H1 (cell line): ENCODE measurements around the gene CPT2. TPM values are rescaled to one million over a fixed set of nuclear protein-coding genes. Genes with fewer than 3 reads are reported as not detected.

Source experiments
- CTCF ChIA-PET: fragments of 300-600 bp; sonication (Branson Sonifier 250); formaldehyde crosslinking; loops from one replicate; lab custom pipeline; 2021; ENCODE audit not compliant: partially characterized antibody; lab: Charles Lee
- POLR2A ChIA-PET: fragments of 300-600 bp; sonication (Branson Sonifier 250); formaldehyde crosslinking; loops from one replicate; lab custom pipeline; 2021; ENCODE audit warnings: inconsistent platforms; ENCODE audit not compliant: partially characterized antibody; lab: Charles Lee
- DNase-seq, 2 experiments: peaks; one replicate each; pipeline versions ENCODE4 v3.0.0 to v3.0.0-alpha.2; 2010 to 2022; ENCODE audit warnings: low spot score in 2 of 2, low read depth in 1 of 2, mixed read lengths in 1 of 2
- FAIRE-seq: peaks from 2 replicates; lab custom pipeline; 2011; peaks lifted over from hg19 to GRCh38; lab: Jason Lieb, UNC
- H2AFZ ChIP-seq: 2 replicates; pipeline ENCODE4 v1.8.1; 2012; ENCODE audit warnings: low read length, inconsistent platforms
- H2AK5ac ChIP-seq: 2 replicates; pipeline ENCODE4 v1.6.1; 2013; ENCODE audit warnings: low read depth, low read length
- H2BK120ac ChIP-seq: replicated peaks from 2 replicates; pipeline ENCODE3; 2013; ENCODE audit warnings: low read depth, low read length, inconsistent platforms
- H2BK12ac ChIP-seq: 2 replicates; pipeline ENCODE4 v1.6.1; 2013; ENCODE audit warnings: low read depth, low read length
- H2BK15ac ChIP-seq: 2 replicates; pipeline ENCODE4 v1.6.1; 2013; ENCODE audit warnings: low read length
- H2BK20ac ChIP-seq: 2 replicates; pipeline ENCODE4 v1.6.1; 2013; ENCODE audit warnings: low read length
- H2BK5ac ChIP-seq: 2 replicates; pipeline ENCODE4 v1.6.1; 2013; ENCODE audit warnings: low read depth, low read length
- H3K14ac ChIP-seq: 2 replicates; pipeline ENCODE4 v1.6.1; 2013; ENCODE audit warnings: inconsistent platforms; ENCODE audit not compliant: insufficient read length
- H3K18ac ChIP-seq: 2 replicates; pipeline ENCODE4 v1.6.1; 2013; ENCODE audit warnings: low read length; ENCODE audit errors: extremely low read depth
- H3K23ac ChIP-seq: 2 replicates; pipeline ENCODE4 v1.6.1; 2013; ENCODE audit warnings: inconsistent platforms; ENCODE audit not compliant: insufficient read length
- H3K23me2 ChIP-seq: 2 replicates; pipeline ENCODE4 v1.6.1; 2013; ENCODE audit warnings: low read depth, low read length
- H3K27ac ChIP-seq: 2 replicates; pipeline ENCODE4 v1.6.1; 2011; ENCODE audit warnings: low read depth, low read length, inconsistent platforms
- H3K27me3 ChIP-seq, 4 experiments: replicated peaks in 1 of 4; 1 replicate in 1 of 4; 2 replicates in 3 of 4; pipeline versions ENCODE4 v1.6.1 to v1.8.1; 2011 to 2013; ENCODE audit warnings: low read length in 3 of 4, mild to moderate bottlenecking in 3 of 4, inconsistent platforms in 2 of 4, mixed read lengths in 2 of 4, moderate library complexity in 1 of 4; ENCODE audit not compliant: control insufficient read depth in 3 of 4, insufficient read depth in 3 of 4; ENCODE audit errors: extremely low read depth in 1 of 4
- H3K36me3 ChIP-seq, 4 experiments: 2 replicates each; pipeline versions ENCODE4 v1.6.1 to v1.8.1; 2011 to 2013; ENCODE audit warnings: mild to moderate bottlenecking in 4 of 4, low read length in 3 of 4, moderate library complexity in 2 of 4, control low read depth in 1 of 4, inconsistent platforms in 1 of 4; ENCODE audit not compliant: insufficient read depth in 4 of 4, control insufficient read depth in 2 of 4
- H3K4ac ChIP-seq: replicated peaks from 2 replicates; pipeline ENCODE3; 2013; ENCODE audit warnings: low read length, low read depth, mixed read lengths, inconsistent platforms; ENCODE audit not compliant: insufficient read length
- H3K4me1 ChIP-seq, 4 experiments: replicated peaks in 1 of 4; 1 replicate in 1 of 4; 2 replicates in 3 of 4; pipeline versions ENCODE4 v1.6.1 to v1.8.1; 2011 to 2013; ENCODE audit warnings: low read length in 3 of 4, inconsistent platforms in 2 of 4, mixed read lengths in 1 of 4; ENCODE audit not compliant: insufficient read depth in 4 of 4, control insufficient read depth in 3 of 4
- H3K4me2 ChIP-seq, 2 experiments: 2 replicates each; pipeline versions ENCODE4 v1.6.1 to v1.8.1; 2011 to 2013; ENCODE audit warnings: low read depth in 2 of 2, low read length in 2 of 2, control low read depth in 1 of 2, inconsistent platforms in 1 of 2, mild to moderate bottlenecking in 1 of 2; ENCODE audit not compliant: insufficient read depth in 1 of 2
- H3K4me3 ChIP-seq, 4 experiments: fragments of 200-600, 300-600 bp in 1 of 4; sonication (generic), shearing (Covaris generic), sonication (Bioruptor Twin) in 1 of 4; 2 replicates each; pipeline versions ENCODE4 v1.5.1 to v1.8.1; 2011 to 2016; ENCODE audit warnings: low read length in 4 of 4, low read depth in 3 of 4, control low read depth in 2 of 4, inconsistent platforms in 2 of 4, mild to moderate bottlenecking in 2 of 4, mixed read lengths in 1 of 4, moderate library complexity in 1 of 4; ENCODE audit not compliant: insufficient read depth in 2 of 4; ENCODE audit errors: extremely low read depth in 1 of 4
- H3K56ac ChIP-seq: replicated peaks from 2 replicates; pipeline ENCODE3; 2013; ENCODE audit warnings: low read depth, mild to moderate bottlenecking, mixed read lengths, low read length, inconsistent platforms; ENCODE audit not compliant: insufficient read length
- H3K79me1 ChIP-seq: 2 replicates; pipeline ENCODE4 v1.6.1; 2013; ENCODE audit warnings: low read depth, low read length, control low read depth
- H3K79me2 ChIP-seq, 2 experiments: 2 replicates each; pipeline versions ENCODE4 v1.6.1 to v1.8.1; 2012 to 2013; ENCODE audit warnings: low read length in 2 of 2, mild to moderate bottlenecking in 2 of 2, inconsistent platforms in 1 of 2; ENCODE audit not compliant: insufficient read depth in 2 of 2, control insufficient read depth in 1 of 2
- H3K9ac ChIP-seq, 4 experiments: replicated peaks in 1 of 4; 1 replicate in 1 of 4; 2 replicates in 3 of 4; pipeline versions ENCODE4 v1.6.1 to v1.8.1; 2011 to 2013; ENCODE audit warnings: low read depth in 3 of 4, low read length in 3 of 4, control low read depth in 2 of 4, mild to moderate bottlenecking in 2 of 4, moderate library complexity in 2 of 4, inconsistent platforms in 1 of 4; ENCODE audit errors: extremely low read depth in 1 of 4
- H3K9me3 ChIP-seq, 2 experiments: 2 replicates each; pipeline versions ENCODE4 v1.6.1 to v1.8.1; 2012 to 2013; ENCODE audit warnings: mild to moderate bottlenecking in 2 of 2, moderate library complexity in 2 of 2, control low read depth in 1 of 2, inconsistent platforms in 1 of 2, low read depth in 1 of 2, low read length in 1 of 2, mixed read lengths in 1 of 2; ENCODE audit not compliant: insufficient read depth in 2 of 2
- H4K20me1 ChIP-seq, 2 experiments: replicated peaks in 1 of 2; 2 replicates each; pipeline versions ENCODE3 to v1.8.1; 2011 to 2013; ENCODE audit warnings: inconsistent platforms in 2 of 2, low read length in 2 of 2, mild to moderate bottlenecking in 1 of 2; ENCODE audit not compliant: insufficient read depth in 2 of 2, control insufficient read depth in 1 of 2
- H4K5ac ChIP-seq: 2 replicates; pipeline ENCODE4 v1.6.1; 2013; ENCODE audit warnings: low read length, low read depth, mixed read lengths, inconsistent platforms; ENCODE audit not compliant: insufficient read length
- H4K8ac ChIP-seq: 2 replicates; pipeline ENCODE4 v1.8.0; 2013; ENCODE audit warnings: mild to moderate bottlenecking, moderate library complexity, low read length, inconsistent platforms; ENCODE audit not compliant: insufficient read depth; ENCODE audit errors: extremely low read depth
- H4K91ac ChIP-seq: replicated peaks from 2 replicates; pipeline ENCODE3; 2013; ENCODE audit warnings: low read length, mixed read lengths, inconsistent platforms; ENCODE audit not compliant: insufficient read length
- POU5F1 ChIP-seq: IDR thresholded peaks from 2 replicates; pipeline ENCODE4 v1.6.1; 2011; ENCODE audit warnings: low read depth, mild to moderate bottlenecking, low read length, moderate library complexity
- WGBS, 2 experiments: shearing (Covaris generic) in 1 of 2; methylation state at CpG; one replicate each; pipeline versions ENCODE4 v1.1.6 to v1.1.7; 2013 to 2015; ENCODE audit warnings: low lambda C conversion rate in 2 of 2, mixed read lengths in 2 of 2, inconsistent platforms in 1 of 2, low coverage in 1 of 2, missing lambda C conversion rate in 1 of 2; ENCODE audit not compliant: insufficient replicate concordance in 2 of 2, insufficient coverage in 1 of 2, insufficient read length in 1 of 2; ENCODE audit errors: extremely low coverage in 1 of 2, missing lambda C conversion rate in 1 of 2; 5-methylcytosine and 5-hydroxymethylcytosine counted together
- polyA plus RNA-seq, 7 experiments: library from polyadenylated mRNA; depleted of rRNA in 3 of 7; stranded (reverse) in 5 of 7; unstranded in 2 of 7; fragments of >200 nt in 5 of 7; fragments of 200-250 nt in 2 of 7; gene quantifications; 1 replicate in 5 of 7; 2 replicates in 1 of 7; 4 replicates in 1 of 7; pipeline versions ENCODE4 v1.2.1 to v1.2.3, GENCODE V29; 2011 to 2013; ENCODE audit warnings: missing spikeins in 2 of 7, mixed read lengths in 2 of 7
- total RNA-seq: library from RNA; stranded (reverse); fragmentation: NEBNext Ultra II Directional; extraction: Animal tissue kit (Norgen Biotek cat#: 25700); gene quantifications from 2 replicates; pipeline ENCODE4 v1.2.1, GENCODE V29; 2021

CPT2 gene
- total and polyA plus RNA-seq, 2 of the 8 experiments (the other 6 are each of a cell fraction or from before 2014, with no cell fraction given): 23.9 to 25.5 TPM

DNA sequence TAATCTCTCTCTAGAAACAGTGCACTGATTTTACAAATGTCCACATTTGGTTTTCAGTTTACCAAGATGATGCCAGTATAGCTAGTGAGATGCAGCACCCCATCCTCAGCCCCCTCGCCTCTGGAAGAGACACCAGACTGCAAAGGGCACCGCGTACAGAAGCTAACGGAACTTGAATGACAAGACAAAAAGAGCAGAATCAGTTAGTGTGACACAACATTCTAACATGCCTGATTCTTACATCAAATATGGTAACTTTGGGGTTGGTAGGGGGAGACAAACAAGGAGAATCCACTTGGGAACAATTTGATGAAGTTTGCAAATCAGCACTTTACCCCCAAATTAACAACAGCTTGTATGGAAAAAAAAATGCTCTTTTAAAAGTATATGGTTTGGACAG is 45.8 kb downstream of the CPT2 start:
- FAIRE-seq: no peak
- WGBS, 2 experiments: 90% methylated on average over 4 of the region's 4 CpGs; no CpG with 5 or more reads in 1 of the 2 experiments

More for the DNA sequence above, 45.8 kb downstream of the CPT2 start:
- no peak overlapping the region for H3K9ac ChIP-seq
- H4K8ac ChIP-seq: no peak overlapping the region
- DNase-seq: no peak
- no peak overlapping the region for H3K27ac ChIP-seq
- ChIA-PET POLR2A (no interaction called here), CTCF (interaction anchor here (0.7 kb wide), 1 partner anchor 36 kb away, joined by 3 read pairs; no protein-coding TSS in a partner anchor)
- no peak overlapping the region for H3K14ac ChIP-seq
- no peaks in the 10 kb centered on the region; a peak in 1 of 7 replicates for H3K4me1 ChIP-seq
- H3K4ac ChIP-seq: no peak overlapping the region
- H2BK5ac ChIP-seq: no peak overlapping the region
- peaks cover 8% of the 10 kb centered on the region for H3K23me2 ChIP-seq
- H3K9me3 ChIP-seq: no peaks in the 10 kb centered on the region
- no peak overlapping the region for H2BK15ac ChIP-seq
- peaks cover 7 to 32% (median 22%) of the 10 kb centered on the region in 4 experiments; a peak in 7 of 8 replicates for H3K36me3 ChIP-seq
- no peak overlapping the region for H3K4me2 ChIP-seq
- H3K18ac ChIP-seq: no peak overlapping the region
- no peaks in the 10 kb centered on the region; a peak in 1 of 7 replicates for H3K27me3 ChIP-seq
- H2BK20ac ChIP-seq: no peak overlapping the region
- no peak overlapping the region for H2BK12ac ChIP-seq
- H2BK120ac ChIP-seq: no peak overlapping the region
- peaks cover 0 to 2% of the 10 kb centered on the region in 2 experiments for H4K20me1 ChIP-seq
- no peak overlapping the region for H3K56ac ChIP-seq
- H2AFZ ChIP-seq: no peak overlapping the region
- TF ChIP-seq POU5F1: no peak
- no peak overlapping the region for H3K4me3 ChIP-seq
- H3K79me2 ChIP-seq: peaks cover 6 to 8% of the 10 kb centered on the region in 2 experiments
- H4K5ac ChIP-seq: no peak overlapping the region
- H4K91ac ChIP-seq: no peak overlapping the region
- no peak overlapping the region for H2AK5ac ChIP-seq
- no peak overlapping the region for H3K23ac ChIP-seq
- no peaks in the 10 kb centered on the region for H3K79me1 ChIP-seq
